HCT116 (cell line): ENCODE measurements around the gene SDSL. TPM values are rescaled to one million over a fixed set of nuclear protein-coding genes. Genes with fewer than 3 reads are reported as not detected.
A peak's percentile ranks its signal among the peaks of the same experiment; 100 is the strongest.

Experiments
- ATAC-seq: fragments of 200-7000 bp; cut with Tn5 transposase; 2 replicates; pipeline ENCODE4 v1.9.1; 2020; ENCODE audit warnings: mild to moderate bottlenecking, moderate library complexity
- BruUV-seq: library from RNA; stranded (reverse); fragments of 400-500 nt; replicated peaks from 2 replicates; lab custom pipeline; 2021; lab: Mats Ljungman, UMichigan
- CTCF ChIA-PET: fragments of 300-600 bp; sonication (Branson Sonifier 250); formaldehyde crosslinking; loops from one replicate; lab custom pipeline; 2021; ENCODE audit warnings: antibody characterized with exemption; lab: Charles Lee
- POLR2A ChIA-PET: fragments of 300-600, 350-600 bp; sonication (Branson Sonifier 250); formaldehyde crosslinking; loops from one replicate; lab custom pipeline; 2021; ENCODE audit warnings: antibody characterized with exemption; lab: Charles Lee
- RAD21 ChIA-PET, 2 experiments: fragments of 300-600 bp; sonication (Branson Sonifier 250); formaldehyde crosslinking; loops; one replicate each; lab custom pipeline; 2023; ENCODE audit warnings: low total read pairs in 2 of 2; ENCODE audit not compliant: uncharacterized antibody in 2 of 2, unreplicated experiment in 2 of 2, low non-redundant PET in 1 of 2; lab: Charles Lee
- DNase-seq: peaks from one replicate; pipeline ENCODE4 v3.0.0-alpha.2; 2010; ENCODE audit warnings: low read depth, low spot score
- H2AFZ ChIP-seq: fragments of 200-600 bp; shearing (Covaris generic), sonication (generic); 2 replicates; pipeline ENCODE4 v1.6.1; 2017; ENCODE audit warnings: low read depth, mixed run types, mixed read lengths, antibody characterized with exemption, low read length; ENCODE audit not compliant: poor library complexity, severe bottlenecking
- H3K27ac ChIP-seq: 2 replicates; pipeline ENCODE4 v1.5.1; 2012; ENCODE audit warnings: low read depth, low read length
- H3K27me3 ChIP-seq: fragments of 200-600 bp; sonication (generic); 2 replicates; pipeline ENCODE4 v1.6.1; 2016; ENCODE audit warnings: mixed run types, low read length, mixed read lengths; ENCODE audit not compliant: insufficient read depth
- H3K36me3 ChIP-seq, 2 experiments: fragments of 200-500 bp in 1 of 2; fragments of 200-600 bp in 1 of 2; sonication (Bioruptor generic) in 1 of 2; sonication (generic) in 1 of 2; 2 replicates each; pipeline versions ENCODE4 v1.5.1 to v1.6.1; 2014 to 2016; ENCODE audit warnings: low read length in 2 of 2, inconsistent platforms in 1 of 2, mixed read lengths in 1 of 2, mixed run types in 1 of 2; ENCODE audit not compliant: insufficient read depth in 2 of 2, control insufficient read depth in 1 of 2
- H3K4me1 ChIP-seq, 2 experiments: fragments of 200-600 bp in 1 of 2; sonication (generic) in 1 of 2; 2 replicates each; pipeline versions ENCODE4 v1.5.1 to v1.6.1; 2012 to 2017; ENCODE audit warnings: low read length in 2 of 2, inconsistent platforms in 1 of 2, mild to moderate bottlenecking in 1 of 2, mixed read lengths in 1 of 2, mixed run types in 1 of 2, moderate library complexity in 1 of 2; ENCODE audit not compliant: insufficient read depth in 2 of 2, control insufficient read depth in 1 of 2
- H3K4me2 ChIP-seq: fragments of 200-600 bp; sonication (generic); 2 replicates; pipeline ENCODE4 v1.6.1; 2017; ENCODE audit warnings: mixed run types, low read length, mixed read lengths
- H3K4me3 ChIP-seq, 2 experiments: fragments of 200-600 bp in 1 of 2; sonication (generic) in 1 of 2; replicated peaks in 1 of 2; 2 replicates each; pipeline ENCODE4 v1.5.1; 2011 to 2016; ENCODE audit warnings: low read length in 2 of 2, control low read depth in 1 of 2, low read depth in 1 of 2, mild to moderate bottlenecking in 1 of 2, mixed read lengths in 1 of 2, mixed run types in 1 of 2
- H3K79me2 ChIP-seq: fragments of 200-600 bp; sonication (generic); 2 replicates; pipeline ENCODE4 v1.6.1; 2017; ENCODE audit warnings: mild to moderate bottlenecking, mixed run types, low read length, moderate library complexity, mixed read lengths; ENCODE audit not compliant: insufficient read depth
- H3K9ac ChIP-seq: fragments of 200-600 bp; sonication (generic); 2 replicates; pipeline ENCODE4 v1.6.1; 2016; ENCODE audit warnings: low read length, mixed read lengths
- H3K9me2 ChIP-seq: fragments of 200-600 bp; sonication (generic), shearing (Covaris generic); 2 replicates; pipeline ENCODE4 v1.6.1; 2017; ENCODE audit warnings: mixed run types, mild to moderate bottlenecking, moderate library complexity; ENCODE audit not compliant: insufficient read depth
- H3K9me3 ChIP-seq, 2 experiments: fragments of 200-500 bp in 1 of 2; fragments of 200-600 bp in 1 of 2; sonication (Bioruptor generic) in 1 of 2; sonication (generic) in 1 of 2; 2 replicates each; pipeline ENCODE4 v1.6.1; 2014 to 2017; ENCODE audit warnings: low read length in 2 of 2, mixed read lengths in 2 of 2, inconsistent platforms in 1 of 2, low read depth in 1 of 2, mild to moderate bottlenecking in 1 of 2, mixed run types in 1 of 2, moderate library complexity in 1 of 2; ENCODE audit not compliant: control insufficient read depth in 1 of 2, insufficient read depth in 1 of 2
- H4K20me1 ChIP-seq: fragments of 200-600 bp; sonication (generic), shearing (Covaris generic); 2 replicates; pipeline ENCODE4 v1.6.1; 2017; ENCODE audit warnings: mixed run types, mild to moderate bottlenecking, moderate library complexity; ENCODE audit not compliant: insufficient read depth
- CBX3 ChIP-seq: IDR thresholded peaks from 2 replicates; pipeline ENCODE4 v1.6.1; 2012; ENCODE audit warnings: low read depth
- EZH2 ChIP-seq: fragments of 200-600 bp; sonication (generic); IDR thresholded peaks from 2 replicates; pipeline ENCODE4 v1.6.1; 2017; ENCODE audit warnings: antibody characterized with exemption, mixed run types
- FOSL1 ChIP-seq: IDR thresholded peaks from 2 replicates; pipeline ENCODE4 v1.6.1; 2012; ENCODE audit warnings: low read depth
- JUND ChIP-seq: IDR thresholded peaks from 2 replicates; pipeline ENCODE4 v1.6.1; 2012
- POLR2A ChIP-seq: IDR thresholded peaks from 2 replicates; pipeline ENCODE4 v1.7.0; 2011; ENCODE audit warnings: borderline replicate concordance; ENCODE audit not compliant: insufficient read depth, insufficient read length; ENCODE audit errors: extremely low read depth
- POLR2AphosphoS5 ChIP-seq: IDR thresholded peaks from 2 replicates; pipeline ENCODE4 v1.6.1; 2011; ENCODE audit warnings: mild to moderate bottlenecking, low read depth, low read length, moderate library complexity
- RAD21 ChIP-seq: IDR thresholded peaks from 2 replicates; pipeline ENCODE4 v1.6.1; 2012; ENCODE audit warnings: low read depth, mild to moderate bottlenecking
- SIN3A ChIP-seq: IDR thresholded peaks from 2 replicates; pipeline ENCODE4 v1.6.1; 2012; ENCODE audit warnings: low read depth
- SP1 ChIP-seq: IDR thresholded peaks from 2 replicates; pipeline ENCODE4 v1.6.1; 2012; ENCODE audit warnings: low read depth
- SRF ChIP-seq: IDR thresholded peaks from 2 replicates; pipeline ENCODE4 v1.6.1; 2012; ENCODE audit warnings: low read depth
- ZBTB33 ChIP-seq: IDR thresholded peaks from 2 replicates; pipeline ENCODE4 v1.6.1; 2011; ENCODE audit warnings: mild to moderate bottlenecking, low read length, moderate library complexity; ENCODE audit not compliant: insufficient replicate concordance; ENCODE audit errors: extremely low read depth
- ZFX ChIP-seq: fragments of 450-650 bp; IDR thresholded peaks from 2 replicates; pipeline ENCODE4 v1.6.1; 2017
- intact Hi-C: fragments of 100-400 bp; cut with micrococcal nuclease; formaldehyde crosslinking; loops from 2 replicates; pipeline ENCODE4 v1.10.0; 2022
- total RNA-seq: library from RNA; stranded (reverse); gene quantifications from one replicate; pipeline ENCODE4 v1.2.1, GENCODE V29; 2021; ENCODE audit not compliant: unreplicated experiment
- TF ChIP-seq, protein P1 (sequence below): IDR thresholded peaks from 2 replicates; pipeline ENCODE4 v1.6.1; 2012; ENCODE audit warnings: low read depth
- TF ChIP-seq, protein P2 (sequence below), 3 experiments: fragments of 200-600 bp in 1 of 3; sonication (generic) in 1 of 3; IDR thresholded peaks in 2 of 3; conservative IDR thresholded peaks in 1 of 3; 2 replicates each; pipeline ENCODE4 v1.5.1; 2012 to 2017; ENCODE audit warnings: low read depth in 2 of 3, low read length in 2 of 3, antibody characterized with exemption in 1 of 3, borderline replicate concordance in 1 of 3, control low read depth in 1 of 3, mild to moderate bottlenecking in 1 of 3, mixed read lengths in 1 of 3, mixed run types in 1 of 3, moderate library complexity in 1 of 3; ENCODE audit not compliant: insufficient read depth in 1 of 3

SDSL gene
- total RNA-seq, 1 experiment from 2014 or later = 19.1 TPM

GRCh38 chr12:113403435-113404415, 18.5 kb upstream of the SDSL start, which contains the start of gene SDS:
SDS (minus strand) TSS chr12:113403887; CDS start chr12:113399708, 4,179 bp downstream.
- H3K4me3 ChIP-seq = no peak within 1 kb of the TSS

More at GRCh38 chr12:113403435-113404415, 18.5 kb upstream of the SDSL start, which contains the start of gene SDS:
- H3K4me2 ChIP-seq = no peak within 1 kb of the TSS
- H3K9me3 ChIP-seq = no peaks in the 10 kb centered on the region
- H3K27ac ChIP-seq = no peak within 1 kb of the TSS
- no peak for TF ChIP-seq ZBTB33
- TF ChIP-seq SRF = no peak
- no peak for TF ChIP-seq CBX3
- no peak for TF ChIP-seq ZFX
- TF ChIP-seq SP1 = no peak
- TF ChIP-seq, protein P1, sequence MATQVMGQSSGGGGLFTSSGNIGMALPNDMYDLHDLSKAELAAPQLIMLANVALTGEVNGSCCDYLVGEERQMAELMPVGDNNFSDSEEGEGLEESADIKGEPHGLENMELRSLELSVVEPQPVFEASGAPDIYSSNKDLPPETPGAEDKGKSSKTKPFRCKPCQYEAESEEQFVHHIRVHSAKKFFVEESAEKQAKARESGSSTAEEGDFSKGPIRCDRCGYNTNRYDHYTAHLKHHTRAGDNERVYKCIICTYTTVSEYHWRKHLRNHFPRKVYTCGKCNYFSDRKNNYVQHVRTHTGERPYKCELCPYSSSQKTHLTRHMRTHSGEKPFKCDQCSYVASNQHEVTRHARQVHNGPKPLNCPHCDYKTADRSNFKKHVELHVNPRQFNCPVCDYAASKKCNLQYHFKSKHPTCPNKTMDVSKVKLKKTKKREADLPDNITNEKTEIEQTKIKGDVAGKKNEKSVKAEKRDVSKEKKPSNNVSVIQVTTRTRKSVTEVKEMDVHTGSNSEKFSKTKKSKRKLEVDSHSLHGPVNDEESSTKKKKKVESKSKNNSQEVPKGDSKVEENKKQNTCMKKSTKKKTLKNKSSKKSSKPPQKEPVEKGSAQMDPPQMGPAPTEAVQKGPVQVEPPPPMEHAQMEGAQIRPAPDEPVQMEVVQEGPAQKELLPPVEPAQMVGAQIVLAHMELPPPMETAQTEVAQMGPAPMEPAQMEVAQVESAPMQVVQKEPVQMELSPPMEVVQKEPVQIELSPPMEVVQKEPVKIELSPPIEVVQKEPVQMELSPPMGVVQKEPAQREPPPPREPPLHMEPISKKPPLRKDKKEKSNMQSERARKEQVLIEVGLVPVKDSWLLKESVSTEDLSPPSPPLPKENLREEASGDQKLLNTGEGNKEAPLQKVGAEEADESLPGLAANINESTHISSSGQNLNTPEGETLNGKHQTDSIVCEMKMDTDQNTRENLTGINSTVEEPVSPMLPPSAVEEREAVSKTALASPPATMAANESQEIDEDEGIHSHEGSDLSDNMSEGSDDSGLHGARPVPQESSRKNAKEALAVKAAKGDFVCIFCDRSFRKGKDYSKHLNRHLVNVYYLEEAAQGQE = no peak
- TF ChIP-seq POLR2AphosphoS5 = no peak
- no peak for TF ChIP-seq POLR2A
- no peak for TF ChIP-seq SIN3A
- TF ChIP-seq RAD21 = no peak
- TF ChIP-seq FOSL1 = no peak
- TF ChIP-seq, protein P2, sequence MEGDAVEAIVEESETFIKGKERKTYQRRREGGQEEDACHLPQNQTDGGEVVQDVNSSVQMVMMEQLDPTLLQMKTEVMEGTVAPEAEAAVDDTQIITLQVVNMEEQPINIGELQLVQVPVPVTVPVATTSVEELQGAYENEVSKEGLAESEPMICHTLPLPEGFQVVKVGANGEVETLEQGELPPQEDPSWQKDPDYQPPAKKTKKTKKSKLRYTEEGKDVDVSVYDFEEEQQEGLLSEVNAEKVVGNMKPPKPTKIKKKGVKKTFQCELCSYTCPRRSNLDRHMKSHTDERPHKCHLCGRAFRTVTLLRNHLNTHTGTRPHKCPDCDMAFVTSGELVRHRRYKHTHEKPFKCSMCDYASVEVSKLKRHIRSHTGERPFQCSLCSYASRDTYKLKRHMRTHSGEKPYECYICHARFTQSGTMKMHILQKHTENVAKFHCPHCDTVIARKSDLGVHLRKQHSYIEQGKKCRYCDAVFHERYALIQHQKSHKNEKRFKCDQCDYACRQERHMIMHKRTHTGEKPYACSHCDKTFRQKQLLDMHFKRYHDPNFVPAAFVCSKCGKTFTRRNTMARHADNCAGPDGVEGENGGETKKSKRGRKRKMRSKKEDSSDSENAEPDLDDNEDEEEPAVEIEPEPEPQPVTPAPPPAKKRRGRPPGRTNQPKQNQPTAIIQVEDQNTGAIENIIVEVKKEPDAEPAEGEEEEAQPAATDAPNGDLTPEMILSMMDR (IDR thresholded peaks at IDR 0.05 in 2 of 3, conservative IDR thresholded peaks at IDR 0.05 in 1 of 3; ENCODE audit: borderline replicate concordance in 1 of 3, insufficient read depth in 1 of 3, low read depth in 2 of 3, low read length in 2 of 3) = no peak
- no peak for TF ChIP-seq EZH2
- no peak for TF ChIP-seq JUND
- H4K20me1 ChIP-seq = no peaks in the 10 kb centered on the region
- H3K9ac ChIP-seq = no peak within 1 kb of the TSS
- CTCF ChIA-PET = interaction anchor here (1.1 kb wide), 1 partner anchor 47 kb away, joined by 3 read pairs; no protein-coding TSS in a partner anchor
- DNase-seq = no peak
- no peaks in the 10 kb centered on the region for H3K27me3 ChIP-seq
- POLR2A ChIA-PET = interaction anchor here (1.4 to 1.6 kb wide), 2 partner anchors 29 to 68 kb away, joined by 3 to 4 read pairs; no protein-coding TSS in a partner anchor
- no peaks in the 10 kb centered on the region for H3K36me3 ChIP-seq
- RAD21 ChIA-PET = no interaction called here
- BruUV-seq = no TSS peak
- no peak within 1 kb of the TSS for H2AFZ ChIP-seq
- no peaks in the 10 kb centered on the region for H3K79me2 ChIP-seq
- peaks cover 0 to 9% of the 10 kb centered on the region in 2 experiments; a peak in 3 of 4 replicates for H3K4me1 ChIP-seq
- 0 out of 2 replicates have a peak, but pooled peaks have one; percentile 17 for ATAC-seq
- no peaks in the 10 kb centered on the region for H3K9me2 ChIP-seq
- intact Hi-C loops = no loop called here
